ENCODE results near the gene ITGA6.
A peak's percentile ranks its signal among the peaks of the same experiment; 100 is the strongest.

ITGA6 gene

GRCh38 chr2:172427256-172427989 is at the start of gene ITGA6:
ITGA6 (plus strand) TSS chr2:172427586.
- DNase-seq (ENCODE audit: low read depth): no peak

GRCh38 chr2:172380436-172381274 is 46.7 kb upstream of the ITGA6 start:
- DNase-seq (ENCODE audit: low read depth): no peak

- DNase-seq (ENCODE audit: low read depth): no peak
Measured at GRCh38 chr2:172381275-172382027, 45.9 kb upstream of the ITGA6 start.

GRCh38 chr2:172387361-172387760 is 40.0 kb upstream of the ITGA6 start:
- no peak for DNase-seq (ENCODE audit: low read depth)

- no peak for DNase-seq (ENCODE audit: low read depth)
Measured at GRCh38 chr2:172389685-172390339, 37.6 kb upstream of the ITGA6 start.

GRCh38 chr2:172394002-172394401 is 33.4 kb upstream of the ITGA6 start:
- no peak for DNase-seq (ENCODE audit: low read depth)

- DNase-seq (ENCODE audit: low read depth): no peak
Measured at GRCh38 chr2:172395503-172395902, 31.9 kb upstream of the ITGA6 start.

GRCh38 chr2:172397148-172397834 is 30.1 kb upstream of the ITGA6 start:
- DNase-seq (ENCODE audit: low read depth): no peak

GRCh38 chr2:172398440-172398839 is 28.9 kb upstream of the ITGA6 start:
- no peak for DNase-seq (ENCODE audit: low read depth)

GRCh38 chr2:172399765-172400164 is 27.6 kb upstream of the ITGA6 start:
- no peak for DNase-seq (ENCODE audit: low read depth)

GRCh38 chr2:172402198-172402597 is 25.2 kb upstream of the ITGA6 start:
- no peak for DNase-seq (ENCODE audit: low read depth)

GRCh38 chr2:172403402-172403801 is 24.0 kb upstream of the ITGA6 start:
- DNase-seq (ENCODE audit: low read depth): no peak

GRCh38 chr2:172403881-172404468 is 23.4 kb upstream of the ITGA6 start:
- no peak for DNase-seq (ENCODE audit: low read depth)

- peak; percentile 54 for DNase-seq (ENCODE audit: low read depth)
Measured at GRCh38 chr2:172404824-172405223, 22.6 kb upstream of the ITGA6 start.

- no peak for DNase-seq (ENCODE audit: low read depth)
Measured at GRCh38 chr2:172405673-172406072, 21.7 kb upstream of the ITGA6 start.

- no peak for DNase-seq (ENCODE audit: low read depth)
Measured at GRCh38 chr2:172408143-172408766, 19.1 kb upstream of the ITGA6 start.

GRCh38 chr2:172409042-172409441 is 18.3 kb upstream of the ITGA6 start:
- DNase-seq (ENCODE audit: low read depth): no peak

GRCh38 chr2:172412984-172413492 is 14.3 kb upstream of the ITGA6 start:
- DNase-seq (ENCODE audit: low read depth): no peak

GRCh38 chr2:172415157-172415864 is 12.1 kb upstream of the ITGA6 start:
- no peak for DNase-seq (ENCODE audit: low read depth)

GRCh38 chr2:172415865-172416183 is 11.6 kb upstream of the ITGA6 start:
- DNase-seq (ENCODE audit: low read depth): no peak
